Keratinocyte (primary cell): Measurements from ENCODE around the gene PRPF4.

Experiments used
- CTCF ChIP-seq, 3 experiments: IDR thresholded peaks in 1 of 3; conservative IDR thresholded peaks in 1 of 3; optimal IDR thresholded peaks in 1 of 3; 2 replicates in 2 of 3; 3 replicates in 1 of 3; pipeline versions ENCODE3 to v1.5.1; 2011; ENCODE audit warnings: low read length in 3 of 3, mild to moderate bottlenecking in 3 of 3, moderate library complexity in 2 of 3, control low read depth in 1 of 3, inconsistent platforms in 1 of 3; ENCODE audit not compliant: insufficient read depth in 2 of 3; ENCODE audit errors: extremely low read depth in 1 of 3
- EZH2 ChIP-seq: IDR thresholded peaks from one replicate; pipeline ENCODE4 v1.6.1; 2012; ENCODE audit warnings: inconsistent platforms, mild to moderate bottlenecking, low read length, moderate library complexity

DNA sequence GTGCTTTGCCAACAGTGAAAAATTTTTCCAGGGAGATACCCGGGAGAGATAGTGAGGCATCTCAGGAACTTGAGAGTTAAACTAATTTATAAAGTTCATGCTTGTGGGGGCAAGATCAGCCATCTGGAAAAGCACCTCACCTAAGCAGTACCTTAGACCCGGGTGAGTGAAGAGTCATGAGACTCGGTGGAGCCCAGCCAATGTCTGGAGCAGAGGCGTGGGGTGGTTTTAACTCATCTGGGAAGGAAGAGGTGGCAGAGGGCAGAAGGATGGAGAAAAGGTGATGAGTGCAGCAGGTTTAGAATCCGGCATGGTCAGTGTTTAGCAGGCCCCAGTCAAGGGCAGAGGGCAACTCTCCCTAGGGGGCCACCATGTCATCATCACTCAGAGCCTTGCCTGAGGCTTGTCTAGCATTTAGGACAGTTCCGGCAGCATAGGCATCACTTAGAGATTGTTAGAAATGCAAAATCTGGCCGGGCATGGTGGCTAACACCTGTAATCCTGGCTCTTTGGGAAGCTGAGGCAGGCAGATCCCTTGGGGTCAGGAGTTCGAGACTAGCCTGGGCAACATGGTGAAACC lies 32.0 kb downstream of the PRPF4 start:
- TF ChIP-seq CTCF (optimal IDR thresholded peaks at IDR 0.05 in 1 of 3, IDR thresholded peaks at IDR 0.05 in 1 of 3, conservative IDR thresholded peaks at IDR 0.05 in 1 of 3; ENCODE audit: extremely low read depth in 1 of 3, insufficient read depth in 2 of 3, low read length in 3 of 3): no peak
- no peak for TF ChIP-seq EZH2
